ENCODE data around the gene LRRC74B.

Gene LRRC74B

DNA sequence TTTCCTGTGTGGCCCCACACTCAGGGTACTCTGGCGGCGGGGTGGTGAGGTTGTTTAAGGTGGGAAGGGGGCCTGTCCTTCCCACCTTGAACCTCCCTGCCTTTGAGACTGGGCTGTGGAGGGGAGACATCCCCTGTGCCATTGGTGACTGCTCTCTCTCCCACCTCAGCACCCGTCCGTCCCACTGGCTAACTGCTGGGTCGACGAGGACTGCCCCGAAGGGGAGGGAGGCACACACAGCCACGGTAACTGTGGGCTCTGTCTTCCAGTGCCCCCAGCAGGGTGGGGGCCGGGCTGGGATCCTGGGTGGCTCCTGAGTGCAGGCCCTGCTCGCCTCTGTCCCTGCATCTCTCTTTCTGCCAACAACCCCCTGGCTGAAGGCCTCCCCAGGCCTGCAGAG is 23.2 kb upstream of the LRRC74B start:
- Histone ChIP-seq H3K4me3 (ENCODE audit: low read depth, low read length) (no peak overlapping the region), H3K36me3 (ENCODE audit: control insufficient read depth, insufficient read depth, low read length) (no peaks in the 10 kb centered on the region), H2AFZ (no peak overlapping the region), H3K9ac (no peak overlapping the region), H3K79me2 (no peaks in the 10 kb centered on the region), H3K4me2 (ENCODE audit: low read length) (no peak overlapping the region), H3K27ac (no peak overlapping the region), H3K9me3 (ENCODE audit: control insufficient read depth, low read length) (no peaks in the 10 kb centered on the region), H3K4me1 (no peaks in the 10 kb centered on the region), H3K27me3 (ENCODE audit: control insufficient read depth, insufficient read depth, low read length) (no peaks in the 10 kb centered on the region)
- TF ChIP-seq, protein P1, sequence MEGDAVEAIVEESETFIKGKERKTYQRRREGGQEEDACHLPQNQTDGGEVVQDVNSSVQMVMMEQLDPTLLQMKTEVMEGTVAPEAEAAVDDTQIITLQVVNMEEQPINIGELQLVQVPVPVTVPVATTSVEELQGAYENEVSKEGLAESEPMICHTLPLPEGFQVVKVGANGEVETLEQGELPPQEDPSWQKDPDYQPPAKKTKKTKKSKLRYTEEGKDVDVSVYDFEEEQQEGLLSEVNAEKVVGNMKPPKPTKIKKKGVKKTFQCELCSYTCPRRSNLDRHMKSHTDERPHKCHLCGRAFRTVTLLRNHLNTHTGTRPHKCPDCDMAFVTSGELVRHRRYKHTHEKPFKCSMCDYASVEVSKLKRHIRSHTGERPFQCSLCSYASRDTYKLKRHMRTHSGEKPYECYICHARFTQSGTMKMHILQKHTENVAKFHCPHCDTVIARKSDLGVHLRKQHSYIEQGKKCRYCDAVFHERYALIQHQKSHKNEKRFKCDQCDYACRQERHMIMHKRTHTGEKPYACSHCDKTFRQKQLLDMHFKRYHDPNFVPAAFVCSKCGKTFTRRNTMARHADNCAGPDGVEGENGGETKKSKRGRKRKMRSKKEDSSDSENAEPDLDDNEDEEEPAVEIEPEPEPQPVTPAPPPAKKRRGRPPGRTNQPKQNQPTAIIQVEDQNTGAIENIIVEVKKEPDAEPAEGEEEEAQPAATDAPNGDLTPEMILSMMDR (IDR thresholded peaks at IDR 0.05): no peak

- Histone ChIP-seq H3K9me3 (ENCODE audit: control insufficient read depth, low read length) (no peaks in the 10 kb centered on the region), H3K27me3 (ENCODE audit: control insufficient read depth, insufficient read depth, low read length) (no peaks in the 10 kb centered on the region), H3K4me3 (ENCODE audit: low read depth, low read length) (no peak overlapping the region), H3K4me2 (ENCODE audit: low read length) (no peak overlapping the region), H3K4me1 (no peaks in the 10 kb centered on the region), H3K9ac (no peak overlapping the region), H3K27ac (no peak overlapping the region), H2AFZ (no peak overlapping the region), H3K79me2 (no peaks in the 10 kb centered on the region), H3K36me3 (ENCODE audit: control insufficient read depth, insufficient read depth, low read length) (no peaks in the 10 kb centered on the region)
- TF ChIP-seq, protein P1 (IDR thresholded peaks at IDR 0.05): no peak
These were observed 22.7 kb upstream of the LRRC74B start for GRCh38 chr22:21022955-21023614.

DNA sequence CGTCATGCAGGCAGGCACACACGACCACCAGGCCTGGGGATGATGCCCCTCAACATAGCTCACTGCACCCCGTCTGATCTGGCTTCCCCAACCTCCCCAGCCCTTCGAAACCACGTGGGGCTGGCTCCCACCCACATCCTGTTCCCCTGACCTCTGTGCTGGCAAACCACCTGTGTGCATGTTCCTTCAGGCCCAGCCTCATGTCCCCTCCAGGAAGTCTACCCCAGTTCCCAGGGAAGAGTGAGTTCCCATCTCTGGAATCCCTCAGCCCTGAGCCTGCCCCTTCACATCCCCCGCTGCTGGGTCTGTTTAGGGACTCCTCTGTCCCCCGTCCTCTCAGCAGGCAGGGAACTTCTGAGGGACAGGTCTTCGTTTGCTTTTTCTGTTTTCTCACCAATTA is 20.5 kb upstream of the LRRC74B start:
- Histone ChIP-seq H3K79me2 (no peaks in the 10 kb centered on the region), H3K4me3 (ENCODE audit: low read depth, low read length) (no peak overlapping the region), H3K4me2 (ENCODE audit: low read length) (no peak overlapping the region), H3K4me1 (no peaks in the 10 kb centered on the region), H3K9me3 (ENCODE audit: control insufficient read depth, low read length) (no peaks in the 10 kb centered on the region), H3K27ac (no peak overlapping the region), H3K36me3 (ENCODE audit: control insufficient read depth, insufficient read depth, low read length) (no peaks in the 10 kb centered on the region), H2AFZ (no peak overlapping the region), H3K27me3 (ENCODE audit: control insufficient read depth, insufficient read depth, low read length) (no peaks in the 10 kb centered on the region), H3K9ac (no peak overlapping the region)
- TF ChIP-seq, protein P1 (IDR thresholded peaks at IDR 0.05): no peak

DNA sequence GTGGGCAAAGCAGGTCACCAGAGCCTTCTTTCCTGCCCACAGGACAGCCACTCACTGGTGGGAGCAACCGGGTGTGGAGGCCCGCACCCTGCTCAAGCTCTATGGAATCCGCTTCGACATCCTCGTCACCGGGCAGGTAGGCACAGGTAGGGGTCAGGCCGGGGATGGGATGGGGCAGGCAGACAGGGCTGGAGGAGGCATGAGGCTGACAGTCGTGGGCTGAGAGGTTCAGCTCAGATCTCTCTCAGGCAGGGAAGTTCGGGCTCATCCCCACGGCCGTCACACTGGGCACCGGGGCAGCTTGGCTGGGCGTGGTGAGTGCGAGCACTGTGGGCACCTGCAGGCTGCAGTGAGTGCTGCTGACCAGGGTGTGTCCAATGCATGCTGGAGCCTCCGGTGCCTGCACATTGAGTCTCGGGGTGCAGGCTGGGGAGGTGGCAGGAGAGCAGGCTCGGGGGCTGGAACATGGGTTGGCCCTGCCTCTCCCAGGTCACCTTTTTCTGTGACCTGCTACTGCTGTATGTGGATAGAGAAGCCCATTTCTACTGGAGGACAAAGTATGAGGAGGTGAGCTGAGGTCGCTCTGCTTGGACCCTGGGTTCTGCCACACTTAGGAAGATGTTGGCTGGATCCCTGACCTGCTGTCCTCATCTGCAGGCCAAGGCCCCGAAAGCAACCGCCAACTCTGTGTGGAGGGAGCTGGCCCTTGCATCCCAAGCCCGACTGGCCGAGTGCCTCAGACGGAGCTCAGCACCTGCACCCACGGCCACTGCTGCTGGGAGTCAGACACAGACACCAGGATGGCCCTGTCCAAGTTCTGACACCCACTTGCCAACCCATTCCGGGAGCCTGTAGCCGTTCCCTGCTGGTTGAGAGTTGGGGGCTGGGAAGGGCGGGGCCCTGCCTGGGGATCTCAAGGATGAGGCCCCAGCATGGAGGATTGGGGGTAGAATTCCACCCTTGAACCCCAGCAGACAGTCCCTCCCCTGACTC is 19.7 kb upstream of the LRRC74B start:
- TF ChIP-seq, protein P1 (IDR thresholded peaks at IDR 0.05): no peak

More for the DNA sequence above, 19.7 kb upstream of the LRRC74B start:
- Histone ChIP-seq H3K79me2 (no peaks in the 10 kb centered on the region), H3K9me3 (ENCODE audit: control insufficient read depth, low read length) (no peaks in the 10 kb centered on the region), H3K27me3 (ENCODE audit: control insufficient read depth, insufficient read depth, low read length) (no peaks in the 10 kb centered on the region), H3K36me3 (ENCODE audit: control insufficient read depth, insufficient read depth, low read length) (no peaks in the 10 kb centered on the region), H3K27ac (no peak overlapping the region), H3K9ac (no peak overlapping the region), H3K4me1 (no peaks in the 10 kb centered on the region), H2AFZ (no peak overlapping the region), H3K4me3 (ENCODE audit: low read depth, low read length) (no peak overlapping the region), H3K4me2 (ENCODE audit: low read length) (no peak overlapping the region)
